Measurements from ENCODE around the gene CCS.
A peak's percentile ranks its signal among the peaks of the same experiment; 100 is the strongest.
"Not testable (repeated sequence)": the region's sequence is repeated elsewhere in the genome, so short reads cannot be mapped to it uniquely, and the experiment has no call there.

CCS gene, protein sequence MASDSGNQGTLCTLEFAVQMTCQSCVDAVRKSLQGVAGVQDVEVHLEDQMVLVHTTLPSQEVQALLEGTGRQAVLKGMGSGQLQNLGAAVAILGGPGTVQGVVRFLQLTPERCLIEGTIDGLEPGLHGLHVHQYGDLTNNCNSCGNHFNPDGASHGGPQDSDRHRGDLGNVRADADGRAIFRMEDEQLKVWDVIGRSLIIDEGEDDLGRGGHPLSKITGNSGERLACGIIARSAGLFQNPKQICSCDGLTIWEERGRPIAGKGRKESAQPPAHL

DNA sequence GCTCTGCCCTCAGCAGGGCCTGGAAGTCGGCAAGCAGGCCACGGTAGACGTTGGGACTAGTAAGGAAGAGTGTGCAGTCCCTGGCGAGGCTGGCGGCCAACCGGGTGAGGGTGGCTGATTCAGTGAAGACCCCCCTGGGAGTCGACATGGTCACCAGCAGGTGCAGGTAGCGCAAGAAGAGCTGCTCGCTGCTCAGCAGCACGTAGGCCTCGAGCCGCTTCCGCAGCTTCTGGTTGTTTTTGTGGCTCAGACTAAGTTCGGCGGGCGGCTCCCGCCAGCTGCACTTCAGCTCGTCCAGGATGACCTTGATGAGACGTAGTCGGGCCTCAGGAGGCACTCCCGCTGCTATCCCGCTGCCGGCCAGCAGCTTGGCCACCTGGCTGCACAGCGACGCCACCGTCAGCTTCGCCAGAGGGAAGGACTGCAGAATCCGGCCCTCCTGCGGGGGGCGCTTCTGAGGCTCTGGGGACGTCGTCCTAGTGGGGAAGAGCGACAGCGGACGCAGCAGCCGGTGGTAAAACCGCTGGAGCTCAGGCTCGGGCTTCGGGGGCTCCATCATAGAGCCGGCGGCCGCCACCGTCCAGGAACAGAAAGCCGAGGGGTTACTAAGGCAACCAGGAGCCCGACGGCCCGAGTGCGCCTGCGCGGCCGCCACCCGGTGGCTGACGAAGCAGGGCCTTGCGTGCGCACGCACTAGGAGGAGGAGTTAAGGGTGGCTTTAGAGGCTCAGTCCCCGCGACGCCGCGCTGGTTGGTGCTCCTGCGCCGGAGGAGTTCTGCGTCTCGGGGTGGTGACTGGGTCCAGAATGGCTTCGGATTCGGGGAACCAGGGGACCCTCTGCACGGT is at the start of gene CCS, which contains the start of gene CCDC87:
CCS (plus strand) TSS at position 729 of the 846 bp plus-strand sequence; CDS start at position 806, 77 bp downstream.
CCDC87 (minus strand) TSS at position 607 of the 846 bp plus-strand sequence; CDS start at position 559, 48 bp downstream.
- peak; percentile 100 for DNase-seq (ENCODE audit: low spot score)

DNA sequence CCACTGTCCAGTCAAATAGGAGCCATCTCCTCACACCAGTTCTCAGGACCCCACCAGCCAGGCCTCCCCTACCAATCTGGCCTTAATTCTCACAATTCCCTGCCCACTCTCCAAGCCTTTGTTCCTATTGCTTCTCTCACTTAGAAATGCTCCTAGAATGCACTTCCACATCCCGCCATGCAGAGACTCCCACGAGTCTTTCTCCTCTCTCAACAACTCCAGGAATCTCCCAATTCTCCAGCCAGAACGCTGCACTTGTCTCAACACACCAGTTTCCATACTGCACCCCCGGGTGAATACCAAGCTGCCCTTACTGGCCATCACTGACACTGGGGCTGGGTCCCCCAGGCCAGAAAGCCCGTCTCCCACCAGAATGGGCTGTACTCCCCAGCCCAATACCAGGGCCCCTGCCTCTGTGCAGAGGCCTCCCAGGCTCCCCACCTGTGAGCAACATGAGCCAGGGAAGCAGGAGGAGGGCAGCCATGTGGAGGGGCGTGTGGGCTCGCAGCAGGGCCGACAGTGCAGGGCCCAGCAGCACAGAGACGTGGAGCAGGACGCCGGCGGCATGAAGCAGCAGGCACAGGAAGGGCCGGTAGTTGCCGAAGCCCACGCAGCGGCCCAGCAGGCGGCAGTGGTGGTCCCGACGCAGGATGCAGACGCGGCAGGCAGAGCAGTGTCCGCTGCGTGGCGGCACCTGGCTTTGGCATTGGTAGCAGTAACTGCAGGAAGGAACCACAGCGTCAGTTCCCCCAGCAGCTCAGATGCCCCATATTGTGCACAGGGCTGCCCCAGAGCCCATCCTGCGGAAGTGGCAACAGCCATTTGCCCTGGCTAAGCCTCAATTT is 49.5 kb upstream of the CCS start:
- DNase-seq (ENCODE audit: low spot score), result no peak

GRCh38 chr11:66544952-66545351 is 48.0 kb upstream of the CCS start:
- DNase-seq (ENCODE audit: low spot score), result not testable (repeated sequence)

- DNase-seq (ENCODE audit: low spot score), result peak; percentile 100
Measured at GRCh38 chr11:66545701-66546367, 47.2 kb upstream of the CCS start, which contains the start of gene ZDHHC24. Gene ZDHHC24 (minus strand): TSS chr11:66546048. CDS start chr11:66546003, 45 bp downstream.

DNA sequence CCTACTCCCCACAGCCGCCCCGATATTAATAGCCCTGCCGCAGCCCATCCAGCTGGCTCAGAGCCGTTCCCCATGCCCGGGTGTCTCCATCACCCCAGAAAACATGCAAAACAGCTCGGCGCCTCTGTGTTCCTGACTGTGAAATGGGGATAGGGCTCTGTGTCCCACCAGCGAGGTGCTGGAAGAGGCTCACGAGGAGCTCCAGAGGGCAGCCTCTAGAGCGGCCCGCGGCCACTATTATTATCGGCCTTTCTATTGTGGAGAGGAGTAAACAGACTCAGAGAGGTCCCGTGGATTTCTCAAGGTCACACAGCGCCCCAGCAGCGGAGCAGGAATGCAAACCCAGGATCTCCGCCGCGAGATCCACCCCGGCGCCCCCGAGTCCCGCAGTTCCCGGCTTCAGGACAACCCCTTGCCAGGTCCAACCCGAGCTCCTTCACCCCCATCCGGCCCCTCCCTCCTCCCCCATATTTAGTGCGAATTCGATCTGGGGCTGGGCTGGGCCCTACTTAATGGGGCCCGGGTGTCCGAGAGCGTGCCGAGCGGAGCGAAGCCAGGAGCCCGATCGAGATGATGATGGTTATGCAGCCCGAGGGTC is 46.5 kb upstream of the CCS start, which contains the start of gene ACTN3:
ACTN3 (plus strand) TSS at position 536 of the 598 bp plus-strand sequence; CDS start at position 571, 35 bp downstream.
- DNase-seq (ENCODE audit: low spot score), result peak; percentile 95

GRCh38 chr11:66546966-66547661 is 45.9 kb upstream of the CCS start:
- DNase-seq (ENCODE audit: low spot score), result peak; percentile 93

GRCh38 chr11:66547662-66548009 is 45.3 kb upstream of the CCS start:
- DNase-seq (ENCODE audit: low spot score), result peak; percentile 93

DNA sequence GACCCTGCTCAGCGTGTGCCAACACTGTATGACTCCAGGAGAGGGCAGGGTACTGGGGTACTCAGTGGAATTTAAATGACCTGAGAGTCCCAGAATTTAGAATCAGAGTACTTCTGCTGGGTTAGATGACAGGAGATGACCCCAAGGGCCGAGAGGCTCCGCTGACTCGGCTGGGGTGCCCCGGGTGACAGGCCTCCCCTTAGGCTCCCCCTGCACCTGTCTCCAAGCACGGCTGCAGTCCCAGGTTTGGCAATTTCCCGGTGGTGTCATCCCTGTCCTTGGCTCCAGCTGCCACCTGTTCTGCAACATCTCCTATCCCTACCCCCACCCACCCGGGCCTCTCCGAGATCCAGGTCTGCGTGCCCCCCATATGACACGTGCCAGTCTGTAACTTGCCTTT is 44.9 kb upstream of the CCS start:
- peak; percentile 76 for DNase-seq (ENCODE audit: low spot score)

- peak; percentile 67 for DNase-seq (ENCODE audit: low spot score)
Measured at GRCh38 chr11:66548774-66549630, 44.0 kb upstream of the CCS start.

- DNase-seq (ENCODE audit: low spot score), result no peak
Measured at GRCh38 chr11:66549696-66550095, 43.3 kb upstream of the CCS start.

DNA sequence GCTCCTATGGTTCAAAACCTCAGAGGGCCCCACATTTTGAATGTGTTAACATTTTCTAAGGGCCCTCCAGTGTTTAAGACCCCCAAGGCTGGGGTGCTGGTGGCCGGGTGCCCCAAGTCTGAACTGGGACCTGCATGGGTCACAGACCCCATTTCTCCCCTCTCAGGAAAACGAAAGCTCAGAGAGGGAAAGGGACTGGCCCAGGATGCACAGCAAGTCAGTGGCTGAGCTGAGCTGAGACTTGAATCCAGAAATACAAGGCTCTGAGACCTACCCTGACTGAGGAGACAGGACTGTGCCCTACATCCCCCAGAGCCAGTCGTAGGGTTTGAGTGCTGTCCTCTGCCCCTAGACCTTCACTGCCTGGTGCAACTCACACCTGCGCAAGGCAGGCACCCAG is 42.1 kb upstream of the CCS start:
- DNase-seq (ENCODE audit: low spot score), result no peak

DNA sequence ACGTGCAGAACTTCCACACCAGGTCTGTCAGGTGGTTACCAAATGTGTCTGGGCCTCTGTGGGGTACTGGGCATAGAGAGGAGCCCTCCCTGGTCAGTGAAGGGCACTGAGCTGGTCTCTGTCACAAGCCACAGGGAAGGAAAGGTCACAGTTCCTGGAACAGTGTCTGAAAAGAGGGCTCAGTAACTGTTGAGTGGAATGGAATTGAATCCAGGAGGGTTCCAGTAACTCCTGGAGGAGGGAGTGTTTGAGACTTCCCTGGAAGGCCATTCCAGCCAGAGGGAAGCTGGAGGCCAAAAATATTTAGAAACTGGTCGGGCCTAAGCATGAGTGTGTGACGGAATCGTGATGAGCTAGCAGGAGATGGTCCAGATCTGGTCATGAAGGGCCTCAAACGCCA is 38.4 kb upstream of the CCS start:
- DNase-seq (ENCODE audit: low spot score), result no peak

DNA sequence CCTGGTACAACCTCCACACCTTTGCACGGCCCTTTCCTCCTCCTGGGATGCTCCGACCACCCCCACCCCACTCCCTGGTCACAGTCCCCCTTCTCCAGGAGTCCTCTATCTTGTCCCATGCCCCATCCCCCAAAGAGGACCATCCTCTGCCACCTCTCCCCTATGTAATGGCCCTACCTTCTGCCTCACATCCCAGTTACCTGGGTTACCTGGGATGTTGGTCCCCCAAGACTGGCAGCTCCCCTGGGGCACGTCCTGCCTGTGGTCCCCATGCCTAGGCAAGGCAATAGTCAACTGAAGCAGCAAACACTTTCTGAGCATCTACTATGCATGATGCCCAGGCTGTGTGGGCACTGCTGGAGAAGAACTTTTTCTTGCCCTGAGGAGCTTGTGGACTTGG is 37.6 kb upstream of the CCS start:
- DNase-seq (ENCODE audit: low spot score), result no peak

DNA sequence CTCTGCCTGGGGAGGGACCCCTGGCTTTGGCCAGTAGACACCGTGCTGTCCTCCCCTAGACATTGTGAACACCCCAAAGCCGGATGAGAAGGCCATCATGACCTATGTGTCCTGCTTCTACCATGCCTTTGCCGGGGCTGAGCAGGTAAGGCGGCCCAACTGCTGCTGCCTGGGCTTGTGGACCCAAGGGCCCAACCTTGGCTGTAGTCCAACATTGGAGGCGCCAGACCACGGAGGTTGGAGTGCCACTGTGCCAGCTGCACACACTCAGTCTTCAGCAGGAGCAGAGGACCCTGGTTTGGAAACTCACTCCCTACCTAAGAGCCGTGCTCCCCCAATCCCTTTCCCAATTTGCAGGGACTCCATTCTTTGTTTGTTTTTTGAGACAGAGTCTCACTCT is 36.9 kb upstream of the CCS start:
- DNase-seq (ENCODE audit: low spot score), result no peak

DNA sequence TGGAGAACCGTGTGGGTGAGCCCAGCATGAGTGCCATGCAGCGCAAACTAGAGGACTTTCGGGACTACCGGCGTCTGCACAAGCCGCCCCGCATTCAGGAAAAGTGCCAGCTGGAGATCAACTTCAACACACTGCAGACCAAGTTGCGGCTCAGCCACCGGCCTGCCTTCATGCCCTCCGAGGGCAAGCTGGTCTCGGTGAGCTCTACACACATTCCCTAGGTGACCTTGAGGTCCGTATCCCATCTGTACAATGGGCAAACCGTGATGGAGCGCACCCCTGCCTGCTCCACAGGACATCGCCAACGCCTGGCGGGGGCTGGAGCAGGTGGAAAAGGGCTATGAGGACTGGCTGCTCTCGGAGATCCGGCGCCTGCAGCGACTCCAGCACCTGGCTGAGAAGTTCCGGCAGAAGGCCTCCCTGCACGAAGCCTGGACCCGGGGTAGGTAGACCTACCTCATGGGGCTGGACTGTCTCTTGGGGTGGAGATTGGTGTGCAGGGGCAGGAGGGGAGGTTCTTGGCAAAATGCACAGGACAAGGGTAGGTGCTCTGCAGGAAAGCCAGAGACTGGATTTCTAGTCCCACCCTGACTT is 35.2 kb upstream of the CCS start:
- DNase-seq (ENCODE audit: low spot score), result no peak

GRCh38 chr11:66559142-66559865 is 33.7 kb upstream of the CCS start:
- DNase-seq (ENCODE audit: low spot score), result no peak

GRCh38 chr11:66559866-66560676 is 32.9 kb upstream of the CCS start:
- no peak for DNase-seq (ENCODE audit: low spot score)
